Activated T-cell treated with anti-CD3 and anti-CD28 coated beads for 24 hours (primary cell): ENCODE measurements around the gene NMRAL1.

Source experiments
- DNase-seq: peaks from one replicate; pipeline ENCODE4 v3.0.0-alpha.2; 2020; ENCODE audit warnings: low read depth

Gene NMRAL1

DNA sequence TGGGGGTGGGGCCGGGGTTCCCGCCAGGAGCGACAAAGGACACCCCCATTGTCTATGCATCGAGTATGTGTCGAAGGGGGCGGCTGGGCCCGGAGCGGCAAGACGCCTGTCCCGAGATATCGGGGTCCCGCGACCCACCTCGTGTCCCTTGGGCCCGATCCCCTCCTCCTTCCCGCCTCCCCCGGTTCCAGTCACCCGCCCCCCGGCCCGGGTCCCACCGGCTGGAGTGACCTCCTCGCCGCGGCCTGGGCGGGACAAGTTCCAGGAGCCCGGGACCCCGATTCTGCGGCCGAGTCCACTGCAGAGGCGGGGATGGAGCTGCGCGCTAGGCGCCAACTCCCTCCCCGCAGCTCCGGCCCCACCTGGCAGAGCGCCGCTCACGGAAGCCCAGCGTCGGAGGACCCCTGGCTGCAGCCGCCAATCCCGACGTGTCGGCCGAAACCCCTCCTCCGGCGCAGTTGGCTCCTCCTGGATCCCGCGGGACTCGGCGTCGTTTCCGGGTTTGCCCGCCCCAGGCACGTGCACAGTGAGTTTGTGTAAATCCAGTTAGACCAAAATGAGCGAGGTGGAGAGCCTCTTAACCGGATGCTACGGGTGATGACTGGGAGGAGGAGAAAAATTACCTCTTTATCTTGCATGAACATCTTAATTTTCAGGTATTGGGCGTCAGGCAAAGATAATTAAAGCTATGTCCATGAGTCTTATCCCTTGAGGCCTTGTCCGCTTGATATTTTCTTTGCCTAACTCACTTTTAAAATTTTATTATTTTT, at the start of gene NMRAL1:
NMRAL1 (minus strand) TSS at position 434 of the 770 bp plus-strand sequence. CDS start 493 bp downstream, outside the sequence.
- DNase-seq, result peak; percentile 86

DNA sequence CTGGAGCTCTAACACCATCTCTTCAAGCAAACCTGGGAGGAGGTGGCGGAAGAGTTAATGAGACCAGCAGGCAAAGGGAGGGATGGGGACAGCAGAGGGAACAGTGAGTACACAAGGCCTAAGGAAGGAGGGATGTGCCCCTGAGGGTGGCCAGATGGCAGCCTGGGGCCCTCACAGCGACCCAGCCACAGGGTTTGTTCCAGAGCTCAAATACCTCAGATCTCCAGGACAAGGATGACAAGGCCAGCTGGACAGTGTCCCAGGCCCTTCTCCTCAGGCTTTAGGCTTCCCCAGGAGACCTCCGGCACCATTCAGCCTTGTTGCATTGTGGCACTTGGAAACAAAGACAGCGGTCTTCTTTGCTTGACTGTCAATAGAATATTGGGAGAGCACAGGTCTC, 49.3 kb upstream of the NMRAL1 start:
- no peak for DNase-seq

DNA sequence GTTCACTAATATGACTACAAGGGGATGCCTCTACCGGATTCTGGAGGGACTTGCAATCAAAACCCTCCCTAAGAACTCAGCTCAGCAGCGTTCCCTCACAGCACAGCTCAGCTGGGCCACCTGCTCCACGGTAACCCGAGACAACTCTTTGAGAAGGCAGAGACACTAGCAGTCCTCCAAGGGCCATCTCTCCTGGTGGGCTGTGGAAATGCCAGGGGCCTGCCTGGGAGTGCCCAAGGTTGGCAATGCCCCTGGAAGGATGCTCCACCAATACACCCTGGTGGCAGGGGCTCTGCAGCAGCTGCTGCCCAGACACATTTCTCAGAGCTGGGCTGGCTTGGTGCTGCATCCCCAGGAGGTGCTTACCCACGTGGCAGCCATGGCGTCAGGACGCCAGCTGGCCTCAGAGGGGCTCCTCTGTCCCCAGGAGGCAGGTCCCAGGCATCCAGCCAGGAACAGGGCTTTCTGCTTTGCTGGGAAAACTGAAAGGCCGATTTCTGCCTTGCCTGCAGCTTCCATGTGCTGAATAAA, 47.7 kb upstream of the NMRAL1 start:
- DNase-seq, result no peak

DNA sequence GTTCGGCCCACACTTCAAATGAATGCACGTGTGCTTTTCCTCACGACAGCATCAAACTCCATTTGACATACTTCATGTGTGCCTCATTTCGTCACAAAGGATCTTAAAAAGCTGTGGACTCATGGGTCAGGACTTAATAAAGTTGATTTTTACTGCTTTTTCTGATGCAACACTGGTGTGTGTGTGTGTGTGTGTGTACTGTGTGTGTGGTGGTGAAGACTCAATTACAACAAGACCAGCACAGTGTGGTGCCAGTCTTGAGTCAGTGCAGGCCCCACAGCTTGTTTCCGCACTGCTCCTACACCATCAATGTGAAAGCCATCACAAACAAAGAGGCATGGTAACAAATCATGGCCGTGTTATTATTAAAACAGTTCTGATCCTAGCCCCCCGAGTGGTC, 46.5 kb upstream of the NMRAL1 start:
- no peak for DNase-seq

- DNase-seq, result no peak
Observed at GRCh38 chr16:4519274-4520058, 45.0 kb upstream of the NMRAL1 start.

GRCh38 chr16:4517812-4518680, 43.6 kb upstream of the NMRAL1 start:
- no peak for DNase-seq

- no peak for DNase-seq
Observed at GRCh38 chr16:4515611-4516233, 41.3 kb upstream of the NMRAL1 start.

DNA sequence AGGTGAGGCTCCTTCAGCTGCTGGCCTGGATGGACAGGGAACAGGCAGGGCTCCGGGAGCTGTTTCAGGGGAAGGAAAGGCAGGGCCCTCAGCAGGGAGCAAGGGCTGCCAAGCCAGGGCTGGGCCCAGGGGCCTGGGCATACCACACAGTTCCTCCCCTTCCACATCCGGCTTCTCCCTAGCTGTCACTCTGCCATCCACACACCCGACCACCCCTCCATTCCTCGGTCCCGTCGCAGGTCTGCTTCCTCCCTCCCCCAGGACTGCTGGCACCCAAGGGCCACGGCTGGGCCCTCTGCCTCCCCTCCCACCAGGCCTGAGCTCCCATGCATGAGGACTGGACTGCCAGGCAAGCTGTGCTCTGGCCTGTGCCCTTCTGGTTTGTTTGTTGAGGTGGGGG, 40.2 kb upstream of the NMRAL1 start:
- no peak for DNase-seq

GRCh38 chr16:4513881-4514280, 39.5 kb upstream of the NMRAL1 start:
- DNase-seq, result no peak

DNA sequence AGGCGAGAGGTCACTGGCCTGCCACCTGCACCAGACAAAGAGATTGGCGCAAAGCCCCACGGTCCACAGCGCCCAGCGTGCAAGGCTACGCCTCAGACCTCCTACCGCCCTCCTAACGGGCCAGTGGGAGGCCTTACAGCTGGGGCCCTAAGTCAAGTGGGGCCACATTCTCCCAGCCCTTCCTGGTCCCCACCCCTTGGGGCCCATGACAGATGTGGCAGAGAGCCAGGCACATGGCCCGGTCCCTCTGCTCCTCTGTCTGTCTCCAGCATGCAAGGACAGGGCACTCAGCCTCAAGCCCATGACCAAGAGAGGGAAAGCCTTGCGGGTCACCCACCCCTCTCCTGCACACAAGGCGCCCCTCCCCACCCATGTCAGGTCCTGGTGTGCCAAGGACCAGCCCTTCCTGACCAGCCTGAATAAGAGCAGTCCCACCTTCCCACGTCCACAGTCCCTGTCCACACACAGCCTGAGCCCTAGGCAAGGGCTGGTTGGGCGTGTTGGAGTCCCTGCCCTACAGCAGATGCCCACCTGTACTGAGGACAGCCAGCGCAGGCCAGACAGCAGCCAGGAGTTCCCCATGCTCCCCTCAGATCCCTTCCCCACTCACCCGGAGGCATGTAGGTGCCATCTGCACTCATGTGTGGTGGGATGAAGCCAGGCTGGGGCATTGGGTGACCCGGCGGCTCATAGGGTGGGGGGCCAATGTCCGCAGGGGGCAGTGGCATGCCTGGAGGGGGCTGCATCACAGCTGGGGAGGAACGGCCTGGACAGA, 38.8 kb upstream of the NMRAL1 start:
- DNase-seq, result no peak

- DNase-seq, result no peak
Observed at GRCh38 chr16:4512473-4512872, 38.0 kb upstream of the NMRAL1 start.

- DNase-seq, result no peak
Observed at GRCh38 chr16:4511441-4512082, 37.1 kb upstream of the NMRAL1 start.

DNA sequence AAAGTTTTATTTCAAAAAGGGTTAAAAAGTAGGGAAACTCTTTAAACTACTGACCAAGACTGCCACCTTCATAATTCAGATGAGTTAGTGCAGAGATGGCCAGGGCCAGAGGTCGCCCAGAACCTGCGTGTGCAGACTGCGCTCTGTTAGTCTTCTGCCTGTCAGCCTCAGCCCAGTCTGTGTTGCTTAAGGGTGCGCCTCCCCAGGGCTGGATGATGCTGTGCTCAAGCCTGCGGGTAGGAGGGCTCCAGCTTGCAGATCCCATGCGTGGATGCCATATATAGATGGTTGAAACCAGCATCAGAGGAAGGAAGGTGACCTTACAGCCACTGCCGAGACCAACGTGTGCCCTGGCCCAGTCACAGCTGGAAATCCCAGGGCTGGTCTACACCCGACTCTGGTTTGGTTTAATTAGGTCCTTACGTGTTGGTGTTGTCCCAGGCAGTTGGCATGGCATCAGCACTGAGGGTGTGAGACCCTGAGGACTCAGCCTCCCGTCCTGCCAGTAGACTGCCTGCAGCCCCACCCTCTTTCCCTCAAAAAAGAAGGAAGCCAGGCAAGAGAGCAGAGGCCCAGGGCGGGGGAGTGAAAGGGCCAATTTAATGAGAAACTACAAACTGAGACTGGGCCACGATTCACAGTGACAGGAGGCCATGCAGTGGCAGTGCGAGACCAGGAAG, 36.5 kb upstream of the NMRAL1 start:
- no peak for DNase-seq

DNA sequence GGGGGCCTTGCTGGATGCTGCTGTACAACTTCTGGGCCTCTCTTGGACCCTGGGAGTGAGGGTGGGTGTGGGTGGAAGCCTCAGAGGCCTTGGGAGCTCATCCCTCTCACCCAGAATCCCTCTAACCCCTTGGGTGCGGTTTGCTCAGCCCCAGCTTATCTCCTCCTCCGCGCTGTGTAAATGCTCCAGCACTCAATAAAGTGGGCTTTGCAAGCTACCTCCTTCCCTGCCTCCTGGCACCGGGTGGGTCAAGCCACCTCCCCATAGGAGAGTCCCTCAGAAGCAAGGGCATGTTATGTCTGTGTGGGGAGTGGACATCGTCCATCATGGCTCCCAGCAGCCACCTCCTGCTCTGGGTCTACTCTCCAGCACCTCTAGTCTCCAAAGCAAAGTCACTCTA, 35.7 kb upstream of the NMRAL1 start:
- no peak for DNase-seq

- DNase-seq, result no peak
Observed at GRCh38 chr16:4509420-4509819, 35.0 kb upstream of the NMRAL1 start.

- DNase-seq, result no peak
Observed at GRCh38 chr16:4508806-4509205, 34.4 kb upstream of the NMRAL1 start.

GRCh38 chr16:4507588-4508345, 33.3 kb upstream of the NMRAL1 start:
- DNase-seq, result no peak

GRCh38 chr16:4506450-4506849, 32.0 kb upstream of the NMRAL1 start:
- DNase-seq, result peak; percentile 55
